Mesendoderm (in vitro differentiated cells): ENCODE measurements around the gene CARNS1.
A peak's percentile ranks its signal among the peaks of the same experiment; 100 is the strongest.

Source experiments
- DNase-seq: peaks from one replicate; pipeline ENCODE4 v3.0.0; 2013
- H2AK5ac ChIP-seq: 2 replicates; pipeline ENCODE4 v1.6.1; 2013; ENCODE audit warnings: low read length, inconsistent platforms
- H2BK120ac ChIP-seq: 2 replicates; pipeline ENCODE4 v1.6.1; 2013; ENCODE audit warnings: low read depth, mild to moderate bottlenecking, low read length, moderate library complexity, mixed read lengths
- H2BK15ac ChIP-seq: replicated peaks from 2 replicates; pipeline ENCODE4 v1.6.1; 2013; ENCODE audit warnings: low read depth, mild to moderate bottlenecking, moderate library complexity
- H2BK5ac ChIP-seq: 2 replicates; pipeline ENCODE4 v1.6.1; 2013; ENCODE audit warnings: low read length, inconsistent platforms
- H3K18ac ChIP-seq: 2 replicates; pipeline ENCODE4 v1.6.1; 2013; ENCODE audit warnings: mild to moderate bottlenecking, low read length, mixed read lengths
- H3K23ac ChIP-seq: one replicate; pipeline ENCODE4 v1.6.1; 2013; ENCODE audit warnings: low read length
- H3K27ac ChIP-seq: 2 replicates; pipeline ENCODE4 v1.5.1; 2013; ENCODE audit warnings: low read depth, mild to moderate bottlenecking, inconsistent platforms, low read length, moderate library complexity
- H3K27me3 ChIP-seq: 2 replicates; pipeline ENCODE4 v1.6.1; 2013; ENCODE audit warnings: low read length, control low read depth, mild to moderate bottlenecking, inconsistent platforms; ENCODE audit not compliant: insufficient read depth, poor library complexity
- H3K36me3 ChIP-seq: 2 replicates; pipeline ENCODE4 v1.6.1; 2013; ENCODE audit warnings: low read length, inconsistent platforms; ENCODE audit not compliant: control insufficient read depth, insufficient read depth
- H3K4ac ChIP-seq: one replicate; pipeline ENCODE4 v1.6.1; 2013; ENCODE audit warnings: low read depth, mild to moderate bottlenecking, low read length, moderate library complexity
- H3K4me1 ChIP-seq: 2 replicates; pipeline ENCODE4 v1.6.1; 2013; ENCODE audit warnings: low read depth, low read length, inconsistent platforms; ENCODE audit not compliant: control insufficient read depth
- H3K4me2 ChIP-seq: 2 replicates; pipeline ENCODE4 v1.6.1; 2013; ENCODE audit warnings: low read length
- H3K4me3 ChIP-seq: 2 replicates; pipeline ENCODE4 v1.5.1; 2013; ENCODE audit warnings: mild to moderate bottlenecking, low read length
- H3K56ac ChIP-seq: one replicate; pipeline ENCODE4 v1.6.1; 2013; ENCODE audit warnings: low read length
- H3K79me1 ChIP-seq: 2 replicates; pipeline ENCODE4 v1.6.1; 2013; ENCODE audit warnings: low read length, inconsistent platforms
- H3K79me2 ChIP-seq: 2 replicates; pipeline ENCODE4 v1.6.1; 2013; ENCODE audit warnings: mild to moderate bottlenecking, low read length; ENCODE audit not compliant: control insufficient read depth, insufficient read depth
- H3K9ac ChIP-seq: 2 replicates; pipeline ENCODE4 v1.6.1; 2013; ENCODE audit warnings: low read length, inconsistent platforms
- H4K5ac ChIP-seq: one replicate; pipeline ENCODE4 v1.6.1; 2013; ENCODE audit warnings: low read length
- H4K8ac ChIP-seq: one replicate; pipeline ENCODE4 v1.6.1; 2013; ENCODE audit warnings: low read depth, mild to moderate bottlenecking, control low read depth, low read length, moderate library complexity
- WGBS: extraction: QIAGEN DNeasy Blood & Tissue Kit; methylation state at CpG from one replicate; pipeline ENCODE4 v1.1.7; 2013; ENCODE audit warnings: low lambda C conversion rate, missing lambda C conversion rate; ENCODE audit not compliant: insufficient coverage; ENCODE audit errors: extremely low coverage; 5-methylcytosine and 5-hydroxymethylcytosine counted together

The CARNS1 gene

GRCh38 chr11:67413266-67413849 lies 2.1 kb upstream of the CARNS1 start:
- WGBS: no CpG with 5 or more reads among the region's 2 CpGs
- H3K27me3 ChIP-seq: no peaks in the 10 kb centered on the region
- no peak overlapping the region for H3K18ac ChIP-seq
- H3K79me2 ChIP-seq: no peaks in the 10 kb centered on the region
- H2AK5ac ChIP-seq: no peak overlapping the region
- no peak overlapping the region for H4K8ac ChIP-seq
- no peak overlapping the region for H3K4ac ChIP-seq
- no peaks in the 10 kb centered on the region for H3K4me1 ChIP-seq
- H4K5ac ChIP-seq: no peak overlapping the region
- no peak overlapping the region for H3K4me2 ChIP-seq
- H2BK120ac ChIP-seq: no peak overlapping the region
- H3K27ac ChIP-seq: no peak overlapping the region
- no peak overlapping the region for H3K9ac ChIP-seq
- no peak overlapping the region for H3K23ac ChIP-seq
- no peaks in the 10 kb centered on the region for H3K79me1 ChIP-seq
- DNase-seq: no peak
- no peaks in the 10 kb centered on the region for H3K36me3 ChIP-seq
- no peak overlapping the region for H2BK5ac ChIP-seq
- H3K56ac ChIP-seq: no peak overlapping the region
- H2BK15ac ChIP-seq: no peak overlapping the region
- H3K4me3 ChIP-seq: no peak overlapping the region

GRCh38 chr11:67416416-67417335 lies 1.2 kb downstream of the CARNS1 start:
- Histone ChIP-seq H3K4ac (no peak overlapping the region), H2AK5ac (no peak overlapping the region), H2BK120ac (no peak overlapping the region)

GRCh38 chr11:67417425-67417824 lies 1.9 kb downstream of the CARNS1 start:
- Histone ChIP-seq H2BK15ac (no peak overlapping the region), H2BK5ac (no peak overlapping the region), H2AK5ac (no peak overlapping the region), H3K4me2 (no peak overlapping the region), H3K27ac (no peak overlapping the region), H3K4ac (no peak overlapping the region), H3K56ac (no peak overlapping the region), H3K23ac (no peak overlapping the region), H2BK120ac (no peak overlapping the region), H4K8ac (no peak overlapping the region), H3K4me3 (no peak overlapping the region), H3K79me2 (no peaks in the 10 kb centered on the region), H3K4me1 (no peaks in the 10 kb centered on the region), H4K5ac (no peak overlapping the region), H3K9ac (no peak overlapping the region), H3K18ac (no peak overlapping the region), H3K27me3 (no peaks in the 10 kb centered on the region), H3K36me3 (no peaks in the 10 kb centered on the region), H3K79me1 (no peaks in the 10 kb centered on the region)
- WGBS: no CpG with 5 or more reads among the region's 12 CpGs
- no peak for DNase-seq

More at GRCh38 chr11:67416416-67417335, 1.2 kb downstream of the CARNS1 start:
- Histone ChIP-seq H2BK15ac (no peak overlapping the region), H4K5ac (no peak overlapping the region), H3K4me3 (no peak overlapping the region), H3K18ac (no peak overlapping the region), H2BK5ac (no peak overlapping the region), H3K79me2 (no peaks in the 10 kb centered on the region), H3K27me3 (no peaks in the 10 kb centered on the region), H3K79me1 (no peaks in the 10 kb centered on the region), H3K27ac (no peak overlapping the region), H3K4me1 (no peaks in the 10 kb centered on the region), H4K8ac (no peak overlapping the region), H3K23ac (no peak overlapping the region), H3K9ac (no peak overlapping the region), H3K36me3 (no peaks in the 10 kb centered on the region), H3K4me2 (no peak overlapping the region), H3K56ac (no peak overlapping the region)
- no CpG with 5 or more reads among the region's 21 CpGs for WGBS
- DNase-seq: peak; percentile 28

GRCh38 chr11:67418476-67419281 lies 3.2 kb downstream of the CARNS1 start:
- H3K79me2 ChIP-seq: no peaks in the 10 kb centered on the region
- no peak overlapping the region for H2BK5ac ChIP-seq
- no peak overlapping the region for H3K4me3 ChIP-seq
- no peak for DNase-seq
- no peaks in the 10 kb centered on the region for H3K36me3 ChIP-seq
- H4K5ac ChIP-seq: no peak overlapping the region
- H3K4me2 ChIP-seq: no peak overlapping the region
- H3K9ac ChIP-seq: no peak overlapping the region
- no peak overlapping the region for H3K4ac ChIP-seq
- H3K18ac ChIP-seq: no peak overlapping the region
- no peak overlapping the region for H3K56ac ChIP-seq
- H2BK120ac ChIP-seq: no peak overlapping the region
- H2AK5ac ChIP-seq: no peak overlapping the region
- no peaks in the 10 kb centered on the region for H3K4me1 ChIP-seq
- no peaks in the 10 kb centered on the region for H3K27me3 ChIP-seq
- no peaks in the 10 kb centered on the region for H3K79me1 ChIP-seq
- H2BK15ac ChIP-seq: no peak overlapping the region
- H3K27ac ChIP-seq: no peak overlapping the region
- H4K8ac ChIP-seq: no peak overlapping the region
- no CpG with 5 or more reads among the region's 26 CpGs for WGBS
- H3K23ac ChIP-seq: no peak overlapping the region

GRCh38 chr11:67419325-67420049 lies 4.0 kb downstream of the CARNS1 start:
- Histone ChIP-seq H3K4me2 (no peak overlapping the region), H3K23ac (no peak overlapping the region), H3K27me3 (no peaks in the 10 kb centered on the region), H3K79me1 (no peaks in the 10 kb centered on the region), H2BK120ac (no peak overlapping the region), H2BK5ac (no peak overlapping the region), H4K8ac (no peak overlapping the region), H3K36me3 (no peaks in the 10 kb centered on the region), H3K56ac (peak overlapping the region; percentile 95), H3K4me1 (no peaks in the 10 kb centered on the region), H3K79me2 (no peaks in the 10 kb centered on the region), H4K5ac (no peak overlapping the region), H3K4me3 (no peak overlapping the region), H2AK5ac (no peak overlapping the region), H2BK15ac (no peak overlapping the region), H3K4ac (no peak overlapping the region), H3K27ac (no peak overlapping the region), H3K18ac (no peak overlapping the region), H3K9ac (no peak overlapping the region)
- no peak for DNase-seq
- WGBS: no CpG with 5 or more reads among the region's 21 CpGs
